Measurements from ENCODE around the gene CACNA1S. TPM values are rescaled to one million over a fixed set of nuclear protein-coding genes. Genes with fewer than 3 reads are reported as not detected.
A peak's percentile ranks its signal among the peaks of the same experiment; 100 is the strongest.

CACNA1S gene
- total RNA-seq, 4 donors from 2014 or later, result not detected

DNA sequence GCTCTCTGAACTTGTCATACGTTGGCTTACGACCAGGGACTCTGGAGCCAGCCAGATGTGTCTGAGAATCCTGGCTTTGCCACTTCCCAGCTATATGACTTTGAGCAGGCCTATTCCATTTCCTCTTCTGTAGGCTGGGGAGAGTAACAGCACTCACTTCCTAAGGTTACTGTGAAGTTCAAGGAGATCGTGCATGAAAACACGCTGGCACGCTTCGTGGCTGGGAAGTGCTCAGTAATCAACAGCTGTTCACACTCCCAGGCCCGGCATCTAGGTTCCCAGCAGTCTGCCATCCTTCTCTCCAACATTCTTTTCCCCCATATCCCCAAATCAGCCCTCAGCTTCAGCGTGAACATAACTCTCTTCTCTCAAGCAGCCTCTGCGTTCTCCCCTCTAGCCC is 12.8 kb upstream of the CACNA1S start:
- no peaks in the 10 kb centered on the region for H3K9me3 ChIP-seq
- no peak overlapping the region for H3K4me3 ChIP-seq
- H3K36me3 ChIP-seq, result no peaks in the 10 kb centered on the region
- WGBS, 2 donors (ENCODE audit: low coverage in 1 of 2), result 69 to 80% methylated on average over 7 of the region's 9 CpGs
- peaks cover 0 to 26% (median 0%) of the 10 kb centered on the region in 3 donors for H3K4me1 ChIP-seq
- TF ChIP-seq, protein P1, sequence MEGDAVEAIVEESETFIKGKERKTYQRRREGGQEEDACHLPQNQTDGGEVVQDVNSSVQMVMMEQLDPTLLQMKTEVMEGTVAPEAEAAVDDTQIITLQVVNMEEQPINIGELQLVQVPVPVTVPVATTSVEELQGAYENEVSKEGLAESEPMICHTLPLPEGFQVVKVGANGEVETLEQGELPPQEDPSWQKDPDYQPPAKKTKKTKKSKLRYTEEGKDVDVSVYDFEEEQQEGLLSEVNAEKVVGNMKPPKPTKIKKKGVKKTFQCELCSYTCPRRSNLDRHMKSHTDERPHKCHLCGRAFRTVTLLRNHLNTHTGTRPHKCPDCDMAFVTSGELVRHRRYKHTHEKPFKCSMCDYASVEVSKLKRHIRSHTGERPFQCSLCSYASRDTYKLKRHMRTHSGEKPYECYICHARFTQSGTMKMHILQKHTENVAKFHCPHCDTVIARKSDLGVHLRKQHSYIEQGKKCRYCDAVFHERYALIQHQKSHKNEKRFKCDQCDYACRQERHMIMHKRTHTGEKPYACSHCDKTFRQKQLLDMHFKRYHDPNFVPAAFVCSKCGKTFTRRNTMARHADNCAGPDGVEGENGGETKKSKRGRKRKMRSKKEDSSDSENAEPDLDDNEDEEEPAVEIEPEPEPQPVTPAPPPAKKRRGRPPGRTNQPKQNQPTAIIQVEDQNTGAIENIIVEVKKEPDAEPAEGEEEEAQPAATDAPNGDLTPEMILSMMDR (IDR thresholded peaks at IDR 0.05), result no peak
- no peak for TF ChIP-seq POLR2A (IDR thresholded peaks at IDR 0.05)
- no peak for TF ChIP-seq EP300 (IDR thresholded peaks at IDR 0.05)
- TF ChIP-seq POLR2AphosphoS5 (IDR thresholded peaks at IDR 0.05), result no peak
- no peak for ATAC-seq
- H3K27ac ChIP-seq, result no peak overlapping the region
- H3K27me3 ChIP-seq, result peaks cover 45% of the 10 kb centered on the region

DNA sequence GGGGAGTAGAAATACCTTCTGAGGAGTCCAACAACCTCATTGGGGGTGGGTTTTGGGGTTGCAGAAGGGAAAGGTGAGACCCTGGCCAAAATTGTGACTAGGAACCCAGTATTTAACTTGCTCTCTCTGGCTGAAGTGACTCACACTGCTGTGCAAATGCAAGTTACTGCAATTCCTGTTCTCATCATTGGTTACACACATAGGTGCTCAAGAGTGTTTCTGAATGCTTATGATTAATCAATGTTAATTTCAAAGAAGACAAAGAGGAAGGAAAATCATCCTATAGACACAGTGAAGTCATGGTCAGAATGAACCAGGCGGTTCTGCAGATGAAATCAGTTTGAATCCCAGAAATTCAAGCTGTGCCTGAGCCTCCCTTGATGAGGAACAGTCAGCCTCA is 11.6 kb upstream of the CACNA1S start:
- ATAC-seq, result no peak
- peaks cover 0 to 36% (median 0%) of the 10 kb centered on the region in 3 donors for H3K4me1 ChIP-seq
- no peak overlapping the region for H3K27ac ChIP-seq
- H3K27me3 ChIP-seq, result peaks cover 48% of the 10 kb centered on the region
- no peak overlapping the region for H3K4me3 ChIP-seq
- 90 to 100% methylated on average over 1 of the region's 1 CpG for WGBS, 2 donors (ENCODE audit: low coverage in 1 of 2)
- no peaks in the 10 kb centered on the region for H3K36me3 ChIP-seq
- no peaks in the 10 kb centered on the region for H3K9me3 ChIP-seq
- TF ChIP-seq, protein P1 (IDR thresholded peaks at IDR 0.05), result no peak
- TF ChIP-seq POLR2AphosphoS5 (IDR thresholded peaks at IDR 0.05) (no peak), POLR2A (IDR thresholded peaks at IDR 0.05) (no peak), EP300 (IDR thresholded peaks at IDR 0.05) (no peak)

DNA sequence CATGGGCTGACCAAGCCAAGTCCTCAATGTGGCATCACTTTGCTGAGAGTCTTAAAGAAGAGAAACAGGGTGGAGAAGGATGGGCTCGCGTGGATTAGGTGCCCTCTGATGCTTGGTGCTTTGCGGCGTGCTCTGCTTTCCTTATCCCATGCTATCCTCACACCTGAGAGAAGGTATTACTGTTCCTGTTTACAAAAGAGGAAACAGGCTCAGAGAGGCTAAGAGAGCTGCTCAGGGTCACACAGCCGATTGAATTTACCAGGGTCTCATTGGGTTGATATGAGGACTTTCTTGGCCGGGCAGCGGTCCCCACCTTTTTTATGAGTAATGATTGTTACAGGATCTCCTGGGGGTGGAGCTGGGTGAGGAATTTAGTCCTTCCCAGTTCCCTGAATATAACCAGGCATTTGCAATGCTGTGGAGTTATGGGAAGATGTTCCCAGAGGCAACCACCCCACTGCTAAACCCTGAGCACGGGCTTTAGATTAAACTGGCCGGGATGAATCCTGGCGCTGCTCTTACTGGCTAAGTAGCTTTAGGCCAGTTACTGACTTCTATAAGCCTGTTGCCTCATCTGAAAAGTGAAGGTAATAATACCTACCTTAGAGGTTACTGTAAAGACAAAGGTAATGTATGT is 10.2 kb upstream of the CACNA1S start:
- TF ChIP-seq, protein P1 (IDR thresholded peaks at IDR 0.05), result no peak
- TF ChIP-seq EP300 (IDR thresholded peaks at IDR 0.05), result no peak
- TF ChIP-seq POLR2AphosphoS5 (IDR thresholded peaks at IDR 0.05), result no peak
- TF ChIP-seq POLR2A (IDR thresholded peaks at IDR 0.05), result no peak
- WGBS, 2 donors (ENCODE audit: low coverage in 1 of 2), result 87 to 90% methylated on average over 2 to 3 of the region's 10 CpGs
- Histone ChIP-seq H3K27me3 (peaks cover 48% of the 10 kb centered on the region), H3K4me1 (peaks cover 0 to 36% (median 0%) of the 10 kb centered on the region in 3 donors), H3K4me3 (no peak overlapping the region), H3K36me3 (no peaks in the 10 kb centered on the region), H3K9me3 (no peaks in the 10 kb centered on the region), H3K27ac (no peak overlapping the region)
- no peak for ATAC-seq

DNA sequence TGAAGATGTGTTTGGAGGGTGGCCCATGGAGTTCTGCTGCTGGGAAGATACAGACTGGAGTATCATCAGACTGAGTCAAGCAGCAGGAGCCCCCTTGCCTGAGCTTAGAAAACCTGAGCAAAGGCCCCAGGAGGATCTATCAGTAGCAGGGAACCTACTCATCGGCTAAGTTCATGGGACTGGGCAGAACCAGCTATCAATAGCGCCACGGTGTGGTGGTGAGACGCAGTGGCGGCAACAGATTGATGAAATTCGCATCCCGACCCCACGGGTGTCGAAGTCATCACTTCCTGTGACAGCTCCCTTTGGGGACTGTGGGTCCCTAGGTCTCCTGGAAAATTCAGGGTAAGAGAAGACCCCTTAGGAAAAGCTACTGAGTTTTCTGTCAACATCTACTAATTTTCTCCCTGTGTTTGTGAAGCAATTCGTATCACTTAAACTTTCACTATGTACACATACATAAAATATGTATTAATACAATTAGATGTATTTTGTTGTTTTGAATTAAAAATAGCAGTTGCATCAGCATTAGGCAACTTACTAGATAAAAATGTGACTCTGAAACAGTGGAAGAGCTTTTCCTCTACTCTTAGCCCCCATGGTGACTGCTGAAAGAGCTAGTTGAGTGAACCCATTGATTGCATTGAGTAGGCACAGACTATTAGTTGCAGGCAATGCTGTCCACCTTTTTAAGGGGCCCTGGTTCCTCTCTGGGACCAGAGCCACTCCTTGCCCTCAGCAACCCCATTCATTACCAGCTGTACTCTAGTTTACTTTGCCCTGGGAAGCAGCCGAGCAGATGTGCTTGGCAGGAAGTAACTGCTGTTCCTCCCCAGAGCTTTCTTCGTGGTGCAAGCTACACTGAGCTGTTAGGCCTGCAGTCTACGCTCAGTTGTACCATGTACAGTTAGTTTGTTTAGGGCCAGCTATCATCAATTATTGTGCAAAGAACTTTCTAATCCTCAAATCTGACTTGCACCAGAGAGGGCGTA is 7.3 kb upstream of the CACNA1S start:
- 32 to 45% methylated on average over 9 to 14 of the region's 14 CpGs for WGBS, 2 donors (ENCODE audit: low coverage in 1 of 2)

More for the DNA sequence above, 7.3 kb upstream of the CACNA1S start:
- no peaks in the 10 kb centered on the region for H3K36me3 ChIP-seq
- H3K27ac ChIP-seq, result no peak overlapping the region
- no peak for TF ChIP-seq POLR2A (IDR thresholded peaks at IDR 0.05)
- TF ChIP-seq POLR2AphosphoS5 (IDR thresholded peaks at IDR 0.05), result no peak
- TF ChIP-seq, protein P1 (IDR thresholded peaks at IDR 0.05), result peak in 3 of 4 experiments; percentile 26 to 48 (median 30)
- no peak for TF ChIP-seq EP300 (IDR thresholded peaks at IDR 0.05)
- no peak for ATAC-seq
- H3K4me3 ChIP-seq, result no peak overlapping the region
- H3K9me3 ChIP-seq, result no peaks in the 10 kb centered on the region
- peaks cover 47% of the 10 kb centered on the region for H3K27me3 ChIP-seq
- peaks cover 0 to 25% (median 0%) of the 10 kb centered on the region in 3 donors for H3K4me1 ChIP-seq

Measured in gastroesophageal sphincter (tissue), 4 donors.